Skeletal muscle cell (primary cell): ENCODE measurements around the gene OR51A7.
"Not testable (repeated sequence)": the region's sequence is repeated elsewhere in the genome, so short reads cannot be mapped to it uniquely, and the experiment has no call there.

Source experiments
- DNase-seq: peaks from one replicate; pipeline ENCODE4 v3.0.0-alpha.2; 2010; ENCODE audit warnings: low read depth
- H3K4me3 ChIP-seq: 2 replicates; pipeline ENCODE4 v1.5.1; 2011; ENCODE audit warnings: low read depth, mild to moderate bottlenecking, control low read depth, low read length, moderate library complexity

OR51A7 gene

GRCh38 chr11:4903484-4903883 is at the start of gene OR51A7:
Gene OR51A7, plus strand, starts transcription at chr11:4903783. Its CDS starts 3,587 bp downstream, at chr11:4907370.
- no peak for DNase-seq
- H3K4me3 ChIP-seq = no peak within 1 kb of the TSS

- not testable (repeated sequence) for H3K4me3 ChIP-seq, DNase-seq
Observed at GRCh38 chr11:4854286-4854685, 49.3 kb upstream of the OR51A7 start.

GRCh38 chr11:4862447-4863236 is 40.9 kb upstream of the OR51A7 start:
- DNase-seq = no peak
- no peak overlapping the region for H3K4me3 ChIP-seq

- no peak for DNase-seq
- H3K4me3 ChIP-seq = no peak overlapping the region
Observed at GRCh38 chr11:4863876-4864275, 39.7 kb upstream of the OR51A7 start.

- no peak overlapping the region for H3K4me3 ChIP-seq
- DNase-seq = no peak
Observed at GRCh38 chr11:4865855-4866254, 37.7 kb upstream of the OR51A7 start.

GRCh38 chr11:4881188-4881587 is 22.4 kb upstream of the OR51A7 start:
- no peak overlapping the region for H3K4me3 ChIP-seq
- DNase-seq = no peak

- no peak within 1 kb of the TSS for H3K4me3 ChIP-seq
- DNase-seq = peak; percentile 84
Observed at GRCh38 chr11:4881860-4882500, 21.6 kb upstream of the OR51A7 start, which contains the start of gene OR51T1. Gene OR51T1, plus strand, starts transcription at chr11:4881900. Its CDS starts 0 bp downstream, at chr11:4881900.

GRCh38 chr11:4882543-4882942 is 21.0 kb upstream of the OR51A7 start:
- no peak for DNase-seq
- H3K4me3 ChIP-seq = no peak overlapping the region

GRCh38 chr11:4884361-4884760 is 19.2 kb upstream of the OR51A7 start:
- H3K4me3 ChIP-seq = no peak overlapping the region
- no peak for DNase-seq

- DNase-seq = no peak
- H3K4me3 ChIP-seq = no peak overlapping the region
Observed at GRCh38 chr11:4886186-4886585, 17.4 kb upstream of the OR51A7 start.

GRCh38 chr11:4887591-4887990 is 16.0 kb upstream of the OR51A7 start:
- DNase-seq = no peak

GRCh38 chr11:4890279-4890678 is 13.3 kb upstream of the OR51A7 start:
- DNase-seq = no peak
- H3K4me3 ChIP-seq = no peak overlapping the region

More at GRCh38 chr11:4887591-4887990, 16.0 kb upstream of the OR51A7 start:
- H3K4me3 ChIP-seq = no peak overlapping the region

- H3K4me3 ChIP-seq = no peak overlapping the region
- peak; percentile 76 for DNase-seq
Observed at GRCh38 chr11:4891996-4892640, 11.5 kb upstream of the OR51A7 start.

GRCh38 chr11:4916581-4916980 is 13.0 kb downstream of the OR51A7 start:
- DNase-seq = no peak

GRCh38 chr11:4919250-4919649 is 15.7 kb downstream of the OR51A7 start, which contains the start of gene OR51G2:
Gene OR51G2, minus strand, starts transcription at chr11:4919350. Its CDS starts 3,687 bp downstream, at chr11:4915663.
- no peak for DNase-seq
- H3K4me3 ChIP-seq = no peak within 1 kb of the TSS

More at GRCh38 chr11:4916581-4916980, 13.0 kb downstream of the OR51A7 start:
- no peak overlapping the region for H3K4me3 ChIP-seq

- DNase-seq = no peak
- no peak overlapping the region for H3K4me3 ChIP-seq
Observed at GRCh38 chr11:4921796-4922195, 18.2 kb downstream of the OR51A7 start.

GRCh38 chr11:4922304-4922703 is 18.7 kb downstream of the OR51A7 start:
- DNase-seq = no peak
- H3K4me3 ChIP-seq = no peak overlapping the region

GRCh38 chr11:4924239-4924638 is 20.7 kb downstream of the OR51A7 start, which contains the start of gene OR51G1:
Gene OR51G1, minus strand, starts transcription at chr11:4924339. Its CDS starts 0 bp downstream, at chr11:4924339.
- no peak for DNase-seq

GRCh38 chr11:4926608-4927007 is 23.0 kb downstream of the OR51A7 start:
- DNase-seq = no peak
- H3K4me3 ChIP-seq = no peak overlapping the region

More at GRCh38 chr11:4924239-4924638, 20.7 kb downstream of the OR51A7 start, which contains the start of gene OR51G1:
- H3K4me3 ChIP-seq = no peak within 1 kb of the TSS

- H3K4me3 ChIP-seq = no peak overlapping the region
- DNase-seq = no peak
Observed at GRCh38 chr11:4932751-4933150, 29.2 kb downstream of the OR51A7 start.
